HT1080 (cell line): ENCODE measurements around the gene CDH4. TPM values are rescaled to one million over a fixed set of nuclear protein-coding genes. Genes with fewer than 3 reads are reported as not detected.
"Not testable (repeated sequence)": the region's sequence is repeated elsewhere in the genome, so short reads cannot be mapped to it uniquely, and the experiment has no call there.

Experiments used
- DNase-seq: peaks from one replicate; pipeline ENCODE4 v3.0.0-alpha.2; 2015; ENCODE audit warnings: low read depth
- total RNA-seq: library from RNA; depleted of rRNA; stranded (reverse); fragments of >200 nt; shearing (Covaris generic); gene quantifications from 2 replicates; pipeline ENCODE4 v1.2.3, GENCODE V29; 2014

Gene CDH4
- total RNA-seq, 1 experiment from 2014 or later, result 10.8 TPM

DNA sequence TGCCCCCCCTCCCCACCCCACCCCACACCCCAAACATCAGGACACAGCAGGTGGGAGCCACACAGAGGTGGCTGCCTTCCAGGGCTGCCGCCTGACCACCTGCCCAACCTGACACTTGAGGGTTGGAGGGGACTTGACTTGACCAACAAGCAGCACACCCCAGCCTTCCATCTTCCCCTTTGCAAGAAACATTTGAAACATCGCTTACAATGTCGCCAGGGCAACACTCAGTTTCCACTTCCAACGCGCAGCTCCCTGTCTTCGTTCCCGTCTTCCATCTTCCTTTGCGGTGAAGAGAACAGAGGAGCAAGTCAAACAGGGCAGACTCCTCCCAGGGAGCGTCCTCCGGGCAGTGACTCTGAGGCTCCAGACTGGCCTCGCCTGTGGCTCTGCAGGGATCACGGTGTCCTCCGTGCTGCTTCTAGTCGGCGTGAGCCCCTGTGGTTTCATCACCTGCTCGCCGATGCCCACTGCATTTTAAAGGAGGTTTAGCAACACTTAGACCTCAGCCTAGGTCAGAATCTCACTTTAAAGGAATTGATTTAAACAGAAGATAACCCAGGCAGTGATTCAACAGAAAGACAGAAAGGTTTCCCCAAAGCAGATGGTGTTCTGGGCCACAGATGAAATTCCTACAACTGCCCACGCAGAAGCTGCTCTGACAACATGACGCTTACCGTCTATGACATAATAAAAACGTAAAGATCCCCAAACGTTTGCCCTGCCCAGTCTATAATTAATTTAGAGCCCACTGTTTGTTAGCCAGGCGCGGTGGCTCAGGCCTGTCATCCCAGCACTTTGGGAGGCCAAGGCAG is 682.9 kb downstream of the CDH4 start:
- DNase-seq, result no peak

DNA sequence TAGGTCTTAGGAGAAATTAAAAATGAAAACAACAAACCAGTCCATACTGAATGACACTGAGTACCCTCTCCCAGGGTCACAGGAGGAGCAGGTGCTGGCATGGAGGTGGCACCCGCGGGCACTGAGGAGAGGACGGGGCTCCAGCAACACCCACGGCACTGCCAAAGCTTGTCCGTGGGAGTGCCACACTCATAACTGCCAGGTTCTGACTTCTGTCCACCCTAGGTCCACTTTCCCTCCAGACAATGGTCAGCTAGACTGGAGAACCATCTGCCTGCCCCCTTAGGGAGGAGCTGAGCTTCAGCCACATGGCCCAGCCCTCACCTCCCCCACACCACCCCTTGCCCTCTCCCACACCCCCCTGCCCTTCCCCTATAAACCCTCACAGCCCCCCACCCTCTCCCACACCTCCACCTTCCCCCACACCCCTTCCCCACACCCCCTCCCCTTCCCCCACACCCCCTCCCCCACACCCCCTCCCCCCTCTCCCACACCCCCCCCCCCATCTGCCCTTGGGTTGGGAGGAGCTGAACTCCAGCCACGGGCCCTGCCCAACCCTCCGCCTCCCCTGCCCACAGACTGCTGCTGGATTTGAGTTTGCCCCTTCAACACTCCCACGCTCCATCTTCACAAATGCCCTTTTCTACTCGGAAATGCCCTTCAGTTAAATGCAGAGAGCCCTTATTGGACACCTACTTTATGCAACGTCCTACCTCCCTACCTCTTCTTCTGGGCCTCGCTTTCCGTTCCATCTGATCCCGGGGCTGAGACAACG is 684.1 kb downstream of the CDH4 start:
- DNase-seq, result no peak

DNA sequence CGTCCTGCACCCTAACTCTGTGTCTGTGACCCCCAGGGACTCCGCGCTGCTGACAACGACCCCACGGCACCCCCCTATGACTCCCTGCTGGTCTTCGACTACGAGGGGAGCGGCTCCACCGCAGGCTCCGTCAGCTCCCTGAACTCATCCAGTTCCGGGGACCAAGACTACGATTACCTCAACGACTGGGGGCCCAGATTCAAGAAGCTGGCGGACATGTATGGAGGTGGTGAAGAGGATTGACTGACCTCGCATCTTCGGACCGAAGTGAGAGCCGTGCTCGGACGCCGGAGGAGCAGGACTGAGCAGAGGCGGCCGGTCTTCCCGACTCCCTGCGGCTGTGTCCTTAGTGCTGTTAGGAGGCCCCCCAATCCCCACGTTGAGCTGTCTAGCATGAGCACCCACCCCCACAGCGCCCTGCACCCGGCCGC is 684.7 kb downstream of the CDH4 start:
- no peak for DNase-seq

GRCh38 chr20:61937146-61937962 is 685.3 kb downstream of the CDH4 start:
- DNase-seq, result no peak

GRCh38 chr20:61937963-61938838 is 686.1 kb downstream of the CDH4 start:
- DNase-seq, result no peak

- no peak for DNase-seq
Measured at GRCh38 chr20:61938839-61939690, 687.0 kb downstream of the CDH4 start.

DNA sequence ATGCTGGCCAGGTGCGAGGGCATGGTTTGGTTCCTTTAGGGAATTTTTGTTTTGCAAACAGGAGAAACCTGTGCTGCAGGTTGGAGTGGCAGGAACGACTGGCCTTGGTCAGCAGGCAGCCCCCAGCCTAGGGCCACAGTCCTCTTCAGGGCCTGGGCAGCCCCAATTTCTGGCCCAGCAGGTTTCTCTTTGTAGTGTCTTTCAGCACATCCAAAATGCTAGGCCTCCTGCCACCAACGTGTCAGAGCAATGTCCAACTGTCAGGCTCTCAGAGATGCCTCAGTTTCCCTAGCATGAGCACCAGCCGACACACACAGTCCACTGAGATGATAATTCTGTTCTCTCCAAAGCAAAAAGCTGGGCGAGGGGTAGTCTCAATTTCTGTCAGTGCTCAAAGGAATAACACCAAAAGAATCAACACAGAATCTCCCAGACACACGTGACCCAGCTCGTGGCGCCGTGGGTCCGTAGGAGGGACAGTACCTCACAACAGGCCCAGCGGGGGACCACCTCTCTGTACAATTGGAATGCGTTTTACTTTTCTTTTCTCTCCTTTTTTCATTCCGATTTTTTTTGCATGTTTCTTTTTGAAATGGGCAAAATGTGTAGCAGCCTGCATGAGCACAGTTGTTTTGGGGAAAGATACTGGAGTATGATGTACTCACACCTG is 687.8 kb downstream of the CDH4 start:
- DNase-seq, result no peak

- no peak for DNase-seq
Measured at GRCh38 chr20:61940491-61940890, 688.4 kb downstream of the CDH4 start.

- no peak for DNase-seq
Measured at GRCh38 chr20:61940976-61941720, 689.1 kb downstream of the CDH4 start.

GRCh38 chr20:61941721-61942405 is 689.8 kb downstream of the CDH4 start:
- no peak for DNase-seq

DNA sequence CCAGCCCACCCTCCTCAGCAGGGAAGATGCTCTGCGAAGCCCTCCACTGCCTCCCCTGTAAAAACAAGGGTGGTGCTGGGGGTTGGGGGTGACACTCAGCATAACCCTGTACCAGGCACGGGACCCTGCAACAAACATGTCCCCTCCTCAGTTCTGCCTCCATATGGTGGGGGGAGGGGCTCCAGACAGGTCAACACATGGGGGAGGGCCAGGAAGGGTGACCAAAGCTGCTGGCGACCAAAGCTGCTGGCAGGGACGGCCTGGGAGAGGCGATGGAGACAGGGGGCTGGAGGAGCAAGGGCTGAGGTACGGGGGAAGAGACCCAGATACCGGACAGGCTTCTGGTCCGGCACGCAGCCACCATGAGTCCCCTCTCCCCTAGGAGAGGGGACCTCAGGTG is 690.5 kb downstream of the CDH4 start:
- DNase-seq, result no peak

GRCh38 chr20:61944967-61945366 is 692.9 kb downstream of the CDH4 start:
- not testable (repeated sequence) for DNase-seq

GRCh38 chr20:61945495-61945894 is 693.4 kb downstream of the CDH4 start:
- DNase-seq, result not testable (repeated sequence)

DNA sequence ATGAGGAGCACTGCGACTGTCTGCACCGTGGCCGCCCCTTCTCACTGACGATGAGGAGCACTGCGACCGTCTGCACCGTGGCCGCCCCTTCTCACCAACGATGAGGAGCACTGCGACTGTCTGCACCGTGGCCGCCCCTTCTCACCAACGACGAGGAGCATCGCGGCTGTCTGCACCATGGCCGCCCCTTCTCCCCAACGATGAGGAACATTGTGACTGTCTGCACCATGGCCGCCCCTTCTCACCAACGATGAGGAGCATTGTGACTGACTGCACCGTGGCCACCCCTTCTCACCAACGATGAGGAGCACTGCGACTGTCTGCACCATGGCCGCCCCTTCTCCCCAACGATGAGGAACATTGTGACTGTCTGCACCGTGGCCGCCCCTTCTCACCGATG is 696.0 kb downstream of the CDH4 start:
- not testable (repeated sequence) for DNase-seq

DNA sequence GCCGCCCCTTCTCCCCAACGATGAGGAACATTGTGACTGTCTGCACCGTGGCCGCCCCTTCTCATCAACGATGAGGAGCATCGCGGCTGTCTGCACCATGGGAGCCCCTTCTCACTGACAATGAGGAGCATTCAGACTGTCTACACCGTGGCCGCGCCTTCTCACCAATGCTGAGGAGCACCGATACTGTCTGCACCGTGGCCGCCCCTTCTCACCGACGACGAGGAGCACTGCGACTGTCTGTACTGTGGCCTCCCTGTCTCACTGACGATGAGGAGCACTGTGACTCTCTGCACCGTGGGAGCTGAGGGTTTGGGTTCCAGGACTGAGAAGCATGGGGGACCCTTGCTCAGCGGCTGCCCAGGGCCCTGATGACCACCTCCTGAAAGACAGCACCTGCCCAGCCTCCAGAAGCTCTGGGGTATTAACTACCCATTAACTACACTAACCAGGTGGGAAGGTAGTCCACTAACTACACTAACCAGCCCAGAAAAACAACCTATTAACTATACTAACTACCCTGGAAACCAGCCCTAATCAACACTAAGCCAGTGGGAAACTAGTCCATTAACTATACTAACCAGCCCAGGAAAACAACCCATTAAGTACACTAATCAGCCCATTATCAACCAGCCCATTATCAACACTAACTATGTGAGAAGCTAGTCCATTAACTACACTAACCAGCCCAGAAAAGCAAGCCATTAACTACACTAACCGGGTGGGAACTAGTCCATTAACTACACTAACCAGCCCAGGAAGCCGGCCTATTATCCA is 696.7 kb downstream of the CDH4 start:
- DNase-seq, result no peak

DNA sequence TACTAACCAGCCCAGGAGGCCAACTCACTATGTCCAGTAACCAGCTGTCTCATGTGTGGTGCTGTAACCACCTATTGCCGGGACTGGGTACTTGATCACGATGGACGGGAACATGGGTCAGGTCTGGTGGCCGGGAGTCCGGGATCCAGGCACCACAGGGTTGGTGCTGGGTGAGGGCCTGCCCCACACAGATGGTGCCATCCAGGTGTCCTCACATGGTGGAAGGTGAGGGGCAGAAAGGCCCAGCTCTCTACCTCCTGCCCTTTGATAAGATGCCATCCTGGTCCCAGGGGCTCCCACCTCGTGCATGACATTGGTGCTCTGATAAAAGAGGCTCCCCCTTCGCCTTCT is 697.3 kb downstream of the CDH4 start:
- no peak for DNase-seq
